Endothelial cell (in vitro differentiated cells): Measurements from ENCODE around the gene IRS2. TPM values are rescaled to one million over a fixed set of nuclear protein-coding genes. Genes with fewer than 3 reads are reported as not detected.

Experiments used
- DNase-seq: peaks from one replicate; pipeline ENCODE4 v3.0.0; 2021; ENCODE audit warnings: low spot score
- H3K27ac Mint-ChIP-seq: one replicate; pipeline ENCODE4 v1.8.0; 2021; ENCODE audit warnings: mixed read lengths, inconsistent platforms; ENCODE audit not compliant: unreplicated experiment
- H3K27me3 Mint-ChIP-seq: one replicate; pipeline ENCODE4 v1.8.0; 2021; ENCODE audit warnings: mild to moderate bottlenecking, moderate library complexity, mixed read lengths, inconsistent platforms; ENCODE audit not compliant: unreplicated experiment
- H3K36me3 Mint-ChIP-seq: one replicate; pipeline ENCODE4 v1.8.0; 2021; ENCODE audit warnings: mild to moderate bottlenecking, low read depth, mixed read lengths, inconsistent platforms; ENCODE audit not compliant: unreplicated experiment
- H3K4me1 Mint-ChIP-seq: one replicate; pipeline ENCODE4 v1.8.0; 2021; ENCODE audit warnings: mild to moderate bottlenecking, mixed read lengths, inconsistent platforms; ENCODE audit not compliant: unreplicated experiment
- H3K4me3 Mint-ChIP-seq: one replicate; pipeline ENCODE4 v1.8.0; 2021; ENCODE audit warnings: mild to moderate bottlenecking, mixed read lengths, inconsistent platforms; ENCODE audit not compliant: unreplicated experiment
- H3K9me3 Mint-ChIP-seq: one replicate; pipeline ENCODE4 v1.8.0; 2021; ENCODE audit warnings: mixed read lengths, inconsistent platforms; ENCODE audit not compliant: unreplicated experiment
- CTCF ChIP-seq: fragments of 200-600 bp; sonication (generic); IDR thresholded peaks from one replicate; pipeline ENCODE4 v1.5.0; 2021; ENCODE audit warnings: antibody characterized with exemption; ENCODE audit not compliant: unreplicated experiment
- total RNA-seq: library from RNA; stranded (reverse); fragmentation: NEBNext Ultra II Directional; extraction: Animal tissue kit (Norgen Biotek cat#: 25700); gene quantifications from one replicate; pipeline ENCODE4 v1.2.1, GENCODE V29; 2021; ENCODE audit not compliant: unreplicated experiment

Gene IRS2
- total RNA-seq, 1 donor from 2014 or later, result 16.4 TPM

GRCh38 chr13:109821103-109821502 is 34.7 kb upstream of the IRS2 start:
- H3K4me3 Mint-ChIP-seq, result no peak overlapping the region
- DNase-seq, result no peak
- peaks cover 3% of the 10 kb centered on the region for H3K27me3 Mint-ChIP-seq
- no peak for TF ChIP-seq CTCF
- H3K36me3 Mint-ChIP-seq, result no peaks in the 10 kb centered on the region
- peaks cover 8% of the 10 kb centered on the region for H3K4me1 Mint-ChIP-seq
- no peak overlapping the region for H3K27ac Mint-ChIP-seq
- H3K9me3 Mint-ChIP-seq, result no peaks in the 10 kb centered on the region

- peaks cover 3% of the 10 kb centered on the region for H3K27me3 Mint-ChIP-seq
- no peak overlapping the region for H3K4me3 Mint-ChIP-seq
- no peak overlapping the region for H3K27ac Mint-ChIP-seq
- peaks cover 8% of the 10 kb centered on the region for H3K4me1 Mint-ChIP-seq
- no peak for DNase-seq
- no peaks in the 10 kb centered on the region for H3K9me3 Mint-ChIP-seq
- H3K36me3 Mint-ChIP-seq, result no peaks in the 10 kb centered on the region
- TF ChIP-seq CTCF, result no peak
Observed at GRCh38 chr13:109819874-109820273, 33.5 kb upstream of the IRS2 start.

- Mint-ChIP-seq H3K36me3 (no peaks in the 10 kb centered on the region), H3K27me3 (peaks cover 5% of the 10 kb centered on the region), H3K4me3 (no peak overlapping the region), H3K9me3 (no peaks in the 10 kb centered on the region), H3K4me1 (peaks cover 8% of the 10 kb centered on the region), H3K27ac (no peak overlapping the region)
- no peak for DNase-seq
- TF ChIP-seq CTCF, result no peak
Observed at GRCh38 chr13:109818886-109819285, 32.5 kb upstream of the IRS2 start.

GRCh38 chr13:109817591-109818535 is 31.5 kb upstream of the IRS2 start:
- Mint-ChIP-seq H3K27me3 (peaks cover 5% of the 10 kb centered on the region), H3K9me3 (no peaks in the 10 kb centered on the region), H3K4me1 (peaks cover 8% of the 10 kb centered on the region), H3K27ac (no peak overlapping the region), H3K4me3 (no peak overlapping the region), H3K36me3 (no peaks in the 10 kb centered on the region)
- no peak for DNase-seq
- TF ChIP-seq CTCF, result no peak

GRCh38 chr13:109816808-109817203 is 30.4 kb upstream of the IRS2 start:
- Mint-ChIP-seq H3K4me3 (no peak overlapping the region), H3K9me3 (no peaks in the 10 kb centered on the region), H3K36me3 (no peaks in the 10 kb centered on the region), H3K4me1 (peaks cover 8% of the 10 kb centered on the region), H3K27me3 (peaks cover 5% of the 10 kb centered on the region), H3K27ac (no peak overlapping the region)
- no peak for DNase-seq
- TF ChIP-seq CTCF, result no peak
